Measurements from ENCODE around the gene CINP.

Gene CINP

GRCh38 chr14:102362545-102363181 lies at the start of gene CINP, which contains the start of gene TECPR2:
TSS of gene CINP (minus strand) at chr14:102362890. CDS start at chr14:102362851, 39 bp downstream.
TSS of gene TECPR2 (plus strand) at chr14:102362941. CDS start at chr14:102376722, 13,781 bp downstream.
- peak within 1 kb of the TSS; percentile 93 for H3K4me3 Mint-ChIP-seq
- no peaks in the 10 kb centered on the region for H3K27me3 Mint-ChIP-seq
- no peaks in the 10 kb centered on the region for H3K9me3 Mint-ChIP-seq

GRCh38 chr14:102408724-102409123 lies 46.0 kb upstream of the CINP start:
- no peak overlapping the region for H3K27ac Mint-ChIP-seq
- peaks cover 16% of the 10 kb centered on the region for H3K36me3 Mint-ChIP-seq (ENCODE audit: low read depth)
- no peaks in the 10 kb centered on the region for H3K9me3 Mint-ChIP-seq
- H3K4me1 Mint-ChIP-seq (ENCODE audit: low read depth): no peaks in the 10 kb centered on the region
- no peak overlapping the region for H3K4me3 Mint-ChIP-seq
- H3K27me3 Mint-ChIP-seq: no peaks in the 10 kb centered on the region

More at GRCh38 chr14:102362545-102363181, at the start of gene CINP, which contains the start of gene TECPR2:
- peaks cover 24% of the 10 kb centered on the region for H3K36me3 Mint-ChIP-seq (ENCODE audit: low read depth)
- peak within 1 kb of the TSS; percentile 98 for H3K27ac Mint-ChIP-seq
- H3K4me1 Mint-ChIP-seq (ENCODE audit: low read depth): peaks cover 36% of the 10 kb centered on the region

GRCh38 chr14:102407258-102407657 lies 44.6 kb upstream of the CINP start:
- H3K27me3 Mint-ChIP-seq: no peaks in the 10 kb centered on the region
- no peak overlapping the region for H3K4me3 Mint-ChIP-seq
- peaks cover 13% of the 10 kb centered on the region for H3K9me3 Mint-ChIP-seq
- peaks cover 30% of the 10 kb centered on the region for H3K36me3 Mint-ChIP-seq (ENCODE audit: low read depth)
- H3K4me1 Mint-ChIP-seq (ENCODE audit: low read depth): no peaks in the 10 kb centered on the region
- H3K27ac Mint-ChIP-seq: no peak overlapping the region

GRCh38 chr14:102403028-102403427 lies 40.3 kb upstream of the CINP start:
- Mint-ChIP-seq H3K9me3 (peaks cover 22% of the 10 kb centered on the region), H3K4me1 (ENCODE audit: low read depth) (no peaks in the 10 kb centered on the region), H3K36me3 (ENCODE audit: low read depth) (peaks cover 30% of the 10 kb centered on the region), H3K27me3 (no peaks in the 10 kb centered on the region), H3K27ac (no peak overlapping the region), H3K4me3 (no peak overlapping the region)

GRCh38 chr14:102396521-102396920 lies 33.8 kb upstream of the CINP start:
- H3K27ac Mint-ChIP-seq: no peak overlapping the region
- no peak overlapping the region for H3K4me3 Mint-ChIP-seq
- no peaks in the 10 kb centered on the region for H3K27me3 Mint-ChIP-seq
- H3K9me3 Mint-ChIP-seq: peaks cover 4% of the 10 kb centered on the region
- peaks cover 18% of the 10 kb centered on the region for H3K4me1 Mint-ChIP-seq (ENCODE audit: low read depth)
- H3K36me3 Mint-ChIP-seq (ENCODE audit: low read depth): peaks cover 27% of the 10 kb centered on the region

GRCh38 chr14:102394717-102395375 lies 32.2 kb upstream of the CINP start:
- peak overlapping the region; percentile 47 for H3K27ac Mint-ChIP-seq
- H3K36me3 Mint-ChIP-seq (ENCODE audit: low read depth): peaks cover 26% of the 10 kb centered on the region
- H3K27me3 Mint-ChIP-seq: no peaks in the 10 kb centered on the region
- H3K4me1 Mint-ChIP-seq (ENCODE audit: low read depth): peaks cover 18% of the 10 kb centered on the region
- peaks cover 4% of the 10 kb centered on the region for H3K9me3 Mint-ChIP-seq
- peak overlapping the region; percentile 15 for H3K4me3 Mint-ChIP-seq

- no peak overlapping the region for H3K4me3 Mint-ChIP-seq
- no peaks in the 10 kb centered on the region for H3K9me3 Mint-ChIP-seq
- peaks cover 14% of the 10 kb centered on the region for H3K36me3 Mint-ChIP-seq (ENCODE audit: low read depth)
- no peak overlapping the region for H3K27ac Mint-ChIP-seq
- peaks cover 18% of the 10 kb centered on the region for H3K4me1 Mint-ChIP-seq (ENCODE audit: low read depth)
- H3K27me3 Mint-ChIP-seq: no peaks in the 10 kb centered on the region
Observed at GRCh38 chr14:102392506-102392905, 29.8 kb upstream of the CINP start.

GRCh38 chr14:102390064-102390855 lies 27.6 kb upstream of the CINP start:
- Mint-ChIP-seq H3K9me3 (no peaks in the 10 kb centered on the region), H3K27me3 (no peaks in the 10 kb centered on the region)

GRCh38 chr14:102389246-102389645 lies 26.6 kb upstream of the CINP start:
- no peaks in the 10 kb centered on the region for H3K27me3 Mint-ChIP-seq
- H3K36me3 Mint-ChIP-seq (ENCODE audit: low read depth): peaks cover 7% of the 10 kb centered on the region
- H3K9me3 Mint-ChIP-seq: no peaks in the 10 kb centered on the region
- peaks cover 10% of the 10 kb centered on the region for H3K4me1 Mint-ChIP-seq (ENCODE audit: low read depth)
- no peak overlapping the region for H3K4me3 Mint-ChIP-seq
- no peak overlapping the region for H3K27ac Mint-ChIP-seq

More at GRCh38 chr14:102390064-102390855, 27.6 kb upstream of the CINP start:
- Mint-ChIP-seq H3K36me3 (ENCODE audit: low read depth) (peaks cover 7% of the 10 kb centered on the region), H3K4me1 (ENCODE audit: low read depth) (peaks cover 17% of the 10 kb centered on the region), H3K27ac (no peak overlapping the region), H3K4me3 (no peak overlapping the region)

- Mint-ChIP-seq H3K27ac (no peak overlapping the region), H3K4me3 (no peak overlapping the region), H3K4me1 (ENCODE audit: low read depth) (peaks cover under 1% of the 10 kb centered on the region), H3K9me3 (no peaks in the 10 kb centered on the region), H3K36me3 (ENCODE audit: low read depth) (peaks cover 1% of the 10 kb centered on the region), H3K27me3 (no peaks in the 10 kb centered on the region)
Observed at GRCh38 chr14:102387086-102387485, 24.4 kb upstream of the CINP start.

- Mint-ChIP-seq H3K4me3 (no peak overlapping the region), H3K27ac (no peak overlapping the region), H3K36me3 (ENCODE audit: low read depth) (peaks cover 22% of the 10 kb centered on the region), H3K27me3 (no peaks in the 10 kb centered on the region), H3K4me1 (ENCODE audit: low read depth) (peaks cover 10% of the 10 kb centered on the region), H3K9me3 (no peaks in the 10 kb centered on the region)
Observed at GRCh38 chr14:102378830-102379229, 16.1 kb upstream of the CINP start.

- no peaks in the 10 kb centered on the region for H3K27me3 Mint-ChIP-seq
- H3K4me3 Mint-ChIP-seq: no peak overlapping the region
- H3K9me3 Mint-ChIP-seq: no peaks in the 10 kb centered on the region
- no peak overlapping the region for H3K27ac Mint-ChIP-seq
- peaks cover 22% of the 10 kb centered on the region for H3K36me3 Mint-ChIP-seq (ENCODE audit: low read depth)
- peaks cover 19% of the 10 kb centered on the region for H3K4me1 Mint-ChIP-seq (ENCODE audit: low read depth)
Observed at GRCh38 chr14:102377696-102378095, 15.0 kb upstream of the CINP start.

- Mint-ChIP-seq H3K4me1 (ENCODE audit: low read depth) (peaks cover 27% of the 10 kb centered on the region), H3K27ac (peak overlapping the region; percentile 12), H3K9me3 (no peaks in the 10 kb centered on the region), H3K27me3 (no peaks in the 10 kb centered on the region), H3K36me3 (ENCODE audit: low read depth) (peaks cover 23% of the 10 kb centered on the region), H3K4me3 (peak overlapping the region; percentile 1)
Observed at GRCh38 chr14:102375119-102375518, 12.4 kb upstream of the CINP start.

GRCh38 chr14:102374264-102374663 lies 11.6 kb upstream of the CINP start:
- H3K27me3 Mint-ChIP-seq: no peaks in the 10 kb centered on the region
- H3K4me3 Mint-ChIP-seq: no peak overlapping the region
- peaks cover 27% of the 10 kb centered on the region for H3K4me1 Mint-ChIP-seq (ENCODE audit: low read depth)
- H3K9me3 Mint-ChIP-seq: no peaks in the 10 kb centered on the region
- no peak overlapping the region for H3K27ac Mint-ChIP-seq
- H3K36me3 Mint-ChIP-seq (ENCODE audit: low read depth): peaks cover 23% of the 10 kb centered on the region

GRCh38 chr14:102373110-102373509 lies 10.4 kb upstream of the CINP start:
- Mint-ChIP-seq H3K4me3 (no peak overlapping the region), H3K9me3 (no peaks in the 10 kb centered on the region), H3K36me3 (ENCODE audit: low read depth) (peaks cover 17% of the 10 kb centered on the region), H3K27ac (no peak overlapping the region), H3K27me3 (no peaks in the 10 kb centered on the region), H3K4me1 (ENCODE audit: low read depth) (peaks cover 33% of the 10 kb centered on the region)
